ENCODE measurements around the gene LDLRAD4.
"Not testable (repeated sequence)": the region's sequence is repeated elsewhere in the genome, so short reads cannot be mapped to it uniquely, and the experiment has no call there.

Gene LDLRAD4

DNA sequence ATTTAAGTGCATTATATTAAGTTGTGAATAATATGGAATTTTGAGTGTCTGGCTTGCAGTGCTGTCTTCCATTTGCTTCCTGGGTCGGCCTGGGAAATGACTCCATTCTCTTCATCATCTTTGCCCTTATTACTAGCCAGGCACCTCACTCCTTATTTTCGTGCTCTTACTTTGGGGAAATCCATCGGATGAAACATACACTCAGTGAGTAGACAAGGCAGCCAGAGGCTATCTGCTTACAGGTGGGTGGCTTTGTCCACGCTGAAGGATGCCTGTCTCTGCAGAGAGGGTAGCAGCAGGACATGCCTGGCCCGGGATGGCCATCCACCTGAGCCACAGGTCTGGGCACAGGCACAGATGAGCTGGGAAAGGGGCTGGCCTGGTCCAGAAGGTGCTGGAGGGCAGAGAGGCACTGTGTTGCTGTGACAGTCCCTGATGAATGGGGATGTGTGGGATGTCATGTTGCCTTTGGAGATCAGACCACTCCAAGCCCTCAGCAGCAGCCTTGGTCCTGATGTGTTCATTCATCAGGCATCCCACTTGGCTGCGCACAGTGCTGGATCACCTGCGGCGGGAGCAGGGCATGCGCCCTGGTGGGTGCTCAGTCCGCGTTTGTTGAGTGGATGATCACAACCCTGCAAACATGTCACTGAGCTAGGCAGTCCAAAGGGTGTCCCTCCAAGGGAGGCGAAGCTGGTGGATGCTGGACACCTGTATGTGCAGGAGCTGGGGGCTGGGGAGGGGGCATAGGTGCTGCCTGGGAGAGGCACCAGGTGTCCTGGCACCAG, 236.0 kb downstream of the LDLRAD4 start:
- DNase-seq, result no peak

- DNase-seq, result no peak
Observed at GRCh38 chr18:13455471-13455870, 236.9 kb downstream of the LDLRAD4 start.

- no peak for DNase-seq
Observed at GRCh38 chr18:13455960-13456481, 237.5 kb downstream of the LDLRAD4 start.

GRCh38 chr18:13456736-13457271, 238.2 kb downstream of the LDLRAD4 start:
- DNase-seq, result no peak

GRCh38 chr18:13457327-13457726, 238.8 kb downstream of the LDLRAD4 start:
- DNase-seq, result no peak

GRCh38 chr18:13460946-13461345, 242.4 kb downstream of the LDLRAD4 start:
- no peak for DNase-seq

DNA sequence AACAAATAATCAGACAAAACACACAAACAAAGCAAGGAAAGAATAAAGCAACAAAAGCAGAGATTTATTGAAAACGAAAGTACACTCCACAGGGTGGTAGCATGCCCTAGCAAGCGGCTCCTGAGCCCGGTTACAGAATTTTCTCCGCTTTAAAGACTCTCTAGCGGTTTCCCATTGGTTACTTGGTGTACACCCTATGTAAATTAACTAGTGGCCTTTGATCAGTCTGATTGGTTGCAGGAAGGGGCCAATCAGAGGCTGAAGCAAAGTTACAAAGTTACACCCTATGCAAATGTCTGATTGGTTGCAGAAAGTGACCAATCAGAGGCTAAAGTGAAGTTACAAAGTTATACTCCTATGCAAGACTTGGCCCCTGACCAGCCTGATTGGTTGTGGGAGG, 242.9 kb downstream of the LDLRAD4 start:
- DNase-seq, result no peak

DNA sequence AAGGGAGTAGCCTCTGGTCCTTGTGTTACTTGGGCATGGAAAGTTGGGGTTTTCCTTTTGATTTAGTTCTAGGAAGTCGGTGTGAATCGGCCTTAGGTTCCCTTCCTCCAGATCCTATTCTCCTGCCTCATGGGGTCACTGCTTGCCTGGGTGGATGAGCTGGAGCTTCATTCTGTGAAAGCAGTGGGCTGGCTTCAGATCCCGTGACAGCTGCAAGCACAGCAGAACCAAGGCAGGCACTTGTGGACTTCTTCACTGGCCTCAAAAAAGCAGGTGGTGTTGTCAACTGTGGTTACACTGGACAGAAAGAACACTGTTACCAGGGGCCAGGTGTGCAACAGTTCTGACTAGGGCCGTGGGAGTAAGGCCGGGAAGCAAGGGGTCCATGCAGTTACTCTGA, 243.4 kb downstream of the LDLRAD4 start:
- no peak for DNase-seq

- DNase-seq, result no peak
Observed at GRCh38 chr18:13462686-13463085, 244.1 kb downstream of the LDLRAD4 start.

DNA sequence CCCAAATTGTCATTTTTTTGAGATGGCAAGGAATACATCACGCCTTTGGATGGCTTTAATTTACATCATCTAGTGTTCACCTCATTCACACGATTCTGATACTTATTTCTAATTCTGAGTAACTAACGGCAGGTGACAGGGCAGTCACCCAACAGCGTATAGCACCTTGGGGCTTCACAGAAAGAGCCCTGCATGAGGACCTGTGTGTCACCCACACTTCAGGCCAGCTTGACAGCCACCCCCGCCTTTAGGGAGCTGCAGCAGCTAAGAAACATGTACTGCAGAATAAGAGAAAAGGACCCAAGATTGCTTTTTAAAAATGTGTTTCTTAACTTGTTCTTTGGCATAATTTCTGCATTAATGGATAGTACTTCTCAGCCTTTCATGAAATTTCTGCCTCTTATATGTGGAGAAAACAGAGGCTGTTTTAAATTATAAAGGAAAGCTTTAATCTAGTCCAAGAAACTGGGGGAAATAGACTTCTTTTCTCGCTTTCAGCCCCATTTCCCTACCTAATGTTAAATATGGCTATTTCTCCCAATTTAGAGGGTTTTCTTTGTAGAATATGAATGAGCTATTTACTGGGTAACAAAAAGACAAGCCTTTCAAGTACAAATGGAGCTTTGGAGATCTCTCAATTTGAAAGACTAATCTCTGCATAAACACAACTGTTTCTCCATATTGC, 245.1 kb downstream of the LDLRAD4 start:
- DNase-seq, result no peak

DNA sequence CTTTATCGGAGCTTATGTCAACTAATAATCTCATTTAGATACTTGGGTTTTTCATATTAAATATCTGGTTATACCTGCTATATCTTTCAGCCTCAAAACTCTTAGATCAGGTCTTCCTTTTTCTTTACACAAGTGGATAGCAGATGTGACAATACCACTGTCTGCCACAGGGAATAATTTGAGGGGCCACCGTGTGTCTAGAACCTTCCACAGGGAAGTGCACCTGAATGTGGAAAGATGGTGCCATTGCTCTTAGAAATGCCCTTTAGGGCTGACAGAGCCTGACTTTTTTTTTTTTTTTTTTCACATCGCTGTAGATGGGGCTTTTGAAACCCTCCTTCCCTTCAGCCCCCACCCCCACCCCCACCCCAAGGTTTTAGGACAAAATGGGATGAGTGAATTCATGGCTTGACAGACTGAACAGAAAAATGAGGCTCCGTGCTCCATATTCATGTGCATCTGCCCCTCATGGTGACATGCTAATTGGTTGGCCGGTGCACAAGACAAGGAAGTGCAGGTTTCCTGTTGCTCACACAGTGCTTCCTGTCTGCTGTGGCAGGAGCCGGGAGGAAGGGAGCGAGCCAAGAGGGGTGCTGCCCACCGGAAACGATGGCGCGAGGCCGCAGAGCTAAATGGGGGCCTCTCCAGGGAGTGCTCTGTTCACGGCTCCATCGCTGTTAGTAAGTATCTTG, 246.0 kb downstream of the LDLRAD4 start:
- no peak for DNase-seq

GRCh38 chr18:13465124-13465446, 246.5 kb downstream of the LDLRAD4 start:
- no peak for DNase-seq

DNA sequence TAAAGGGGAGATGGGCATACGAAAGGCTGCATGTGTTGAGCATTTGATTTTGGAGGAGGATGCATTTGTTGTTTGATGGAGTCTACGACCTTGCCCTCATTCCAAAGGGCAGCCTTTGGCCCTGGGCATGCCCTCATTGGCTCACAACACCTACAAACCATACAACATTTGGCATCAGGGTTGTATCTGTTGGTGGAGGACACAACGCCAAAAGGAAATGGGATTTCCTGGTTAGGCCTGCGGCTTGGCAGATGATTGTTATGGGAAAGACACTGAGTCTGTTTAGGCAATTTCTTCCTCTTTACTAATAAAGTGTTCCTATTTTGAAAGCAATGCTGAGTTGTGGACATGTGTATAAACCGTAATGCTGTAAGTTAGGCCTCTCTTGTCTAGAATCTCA, 246.9 kb downstream of the LDLRAD4 start:
- DNase-seq, result no peak

DNA sequence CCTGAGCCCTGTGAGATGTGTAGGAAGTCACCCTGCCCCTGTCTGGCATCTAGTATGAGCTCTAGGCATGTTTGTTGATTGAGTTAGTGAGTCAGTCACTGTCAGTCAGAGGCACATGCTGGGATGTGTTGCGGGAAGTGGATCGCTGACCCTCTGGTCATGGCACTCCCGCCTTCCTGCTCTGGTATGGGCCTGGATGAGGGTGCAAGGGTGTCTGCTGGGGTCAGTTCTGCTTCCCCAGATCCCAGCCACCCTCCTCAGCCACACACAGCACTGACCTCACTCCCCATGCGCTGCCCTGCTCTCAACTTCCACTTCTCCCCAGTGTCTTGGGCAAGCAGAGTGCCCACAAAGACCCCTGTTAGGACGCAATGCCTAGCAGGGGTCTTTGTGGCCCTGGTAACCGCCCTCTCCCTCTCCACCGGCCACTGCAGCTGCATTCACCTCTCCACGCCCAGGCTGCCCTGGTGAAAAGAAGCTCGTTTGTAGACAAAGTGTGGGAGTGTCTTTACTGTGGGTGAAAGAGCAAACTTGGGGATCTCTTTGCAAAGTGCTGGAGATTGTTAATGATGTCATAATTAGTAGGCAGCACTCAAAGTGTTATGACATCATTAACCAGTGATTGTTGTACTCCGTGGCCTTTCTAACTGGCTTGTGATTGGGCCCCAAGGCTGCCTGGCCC, 252.1 kb downstream of the LDLRAD4 start:
- DNase-seq, result no peak

- DNase-seq, result no peak
Observed at GRCh38 chr18:13471198-13471845, 252.8 kb downstream of the LDLRAD4 start.

DNA sequence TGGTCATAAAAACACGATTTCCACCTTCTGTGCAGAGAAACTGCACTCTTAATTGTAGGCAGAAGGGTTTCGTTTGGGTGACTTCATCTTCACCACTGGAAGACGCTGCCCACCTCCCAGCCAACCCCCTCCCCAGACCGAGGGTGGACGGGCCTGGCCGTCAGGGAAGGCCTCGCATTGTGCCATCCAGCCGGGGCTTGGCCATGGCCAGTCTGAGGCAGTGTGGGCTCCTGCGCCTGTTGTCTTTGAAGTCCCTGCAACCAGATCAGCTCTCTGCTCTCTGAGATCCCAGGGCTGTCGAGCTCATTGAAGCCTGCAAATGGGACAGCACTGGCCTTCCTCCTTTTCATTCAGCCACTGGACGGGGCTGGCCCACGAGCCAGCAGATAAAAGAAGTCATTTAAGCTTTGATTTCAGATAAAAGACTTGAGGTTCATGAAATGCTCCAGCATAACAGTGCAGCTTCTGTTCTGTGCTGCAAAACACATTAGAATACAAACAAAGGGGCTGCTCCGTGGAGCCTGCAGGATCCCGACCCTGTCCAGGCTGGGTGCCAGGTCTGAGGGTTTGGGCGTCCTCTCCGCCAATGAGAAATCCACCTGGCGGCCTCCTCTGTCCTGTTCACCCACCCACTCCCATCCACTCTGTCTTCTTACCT, 253.5 kb downstream of the LDLRAD4 start:
- no peak for DNase-seq

GRCh38 chr18:13473751-13474150, 255.2 kb downstream of the LDLRAD4 start:
- DNase-seq, result no peak

- no peak for DNase-seq
Observed at GRCh38 chr18:13474336-13474735, 255.8 kb downstream of the LDLRAD4 start.

DNA sequence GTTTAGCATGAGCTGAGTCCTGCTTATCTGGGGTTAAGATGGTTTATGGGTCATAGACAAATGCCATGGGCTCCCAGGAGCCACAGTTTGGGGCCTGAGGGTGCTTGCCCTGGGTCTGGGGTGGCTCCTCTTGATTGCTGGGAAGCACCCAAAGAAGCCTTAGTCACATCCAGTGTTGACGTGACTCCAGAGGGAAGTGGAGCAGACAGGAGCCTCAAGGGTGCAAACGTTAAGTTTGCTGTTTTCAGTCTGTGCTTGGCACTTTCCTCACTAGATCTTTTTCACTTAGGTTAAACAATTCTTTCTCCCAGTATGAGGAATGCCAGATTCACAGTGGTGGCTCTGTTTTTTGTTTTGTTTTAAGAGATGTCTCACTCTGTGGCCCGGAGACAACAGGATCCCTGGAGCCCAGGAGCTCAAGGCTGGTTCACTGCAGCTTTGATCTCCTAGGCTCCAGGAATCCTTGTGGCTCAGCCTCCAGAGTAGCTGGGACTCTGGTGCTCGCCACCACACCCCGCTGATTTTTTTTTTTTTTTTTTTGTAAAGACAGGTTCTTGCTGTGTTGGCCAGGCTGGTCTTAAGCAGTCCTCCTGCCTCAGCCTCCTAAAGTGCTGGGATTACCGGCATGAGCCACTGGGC, 256.5 kb downstream of the LDLRAD4 start:
- no peak for DNase-seq

GRCh38 chr18:13476312-13476711, 257.8 kb downstream of the LDLRAD4 start:
- DNase-seq, result not testable (repeated sequence)

GRCh38 chr18:13477147-13477683, 258.7 kb downstream of the LDLRAD4 start:
- no peak for DNase-seq

Data from NCI-H1694 (cell line).